K562 (cell line): ENCODE results near the gene ARID5B. TPM values are rescaled to one million over a fixed set of nuclear protein-coding genes. Genes with fewer than 3 reads are reported as not detected.

ENCODE experiments used
- ATAC-seq: fragments of 200-7000 bp; cut with Tn5 transposase; 3 replicates; pipeline ENCODE4 v1.9.1; 2020; ENCODE audit warnings: moderate library complexity
- BruUV-seq: library from RNA; stranded (reverse); fragments of 400-500 nt; replicated peaks from 2 replicates; lab custom pipeline; 2021; lab: Mats Ljungman, UMichigan
- CTCF ChIA-PET: fragments of 300-600 bp; formaldehyde crosslinking; extraction: SDS; loops from one replicate; lab custom pipeline; 2021; ENCODE audit warnings: low intra/inter-chr PET ratio; lab: Yijun Ruan, JAX
- POLR2A ChIA-PET: fragments of 300-600, 350-650 bp; sonication (Branson Sonifier 250); formaldehyde crosslinking; extraction: SDS; loops from one replicate; lab custom pipeline; 2021; ENCODE audit warnings: antibody characterized with exemption, inconsistent platforms; lab: Yijun Ruan, JAX
- DNase-seq, 4 experiments: peaks; one replicate each; pipeline versions ENCODE4 v3.0.0 to v3.0.0-alpha.2; 2011 to 2018; ENCODE audit warnings: low spot score in 3 of 4, mixed read lengths in 3 of 4; ENCODE audit errors: extremely low read depth in 1 of 4
- FAIRE-seq: peaks from 2 replicates; lab custom pipeline; 2011; peaks lifted over from hg19 to GRCh38; lab: Jason Lieb, UNC
- H2AFZ ChIP-seq: 2 replicates; pipeline ENCODE4 v1.6.0; 2011; ENCODE audit warnings: low read depth, low read length, control low read depth, inconsistent platforms
- H3K27ac ChIP-seq: fragments of 200-600 bp; 3 replicates; pipeline ENCODE4 v1.8.0; 2011; ENCODE audit warnings: low read depth, mild to moderate bottlenecking, control low read depth, inconsistent platforms, low read length, moderate library complexity, mixed read lengths; ENCODE audit errors: extremely low read depth
- H3K27me3 ChIP-seq, 2 experiments: fragments of 300-600 bp in 1 of 2; 2 replicates in 1 of 2; 3 replicates in 1 of 2; pipeline versions ENCODE4 v1.6.0 to v1.8.0; 2011; ENCODE audit warnings: inconsistent platforms in 2 of 2, low read length in 2 of 2, mild to moderate bottlenecking in 1 of 2, mixed read lengths in 1 of 2, moderate library complexity in 1 of 2; ENCODE audit not compliant: control insufficient read depth in 2 of 2, insufficient read depth in 2 of 2
- H3K36me3 ChIP-seq: fragments of 300-600 bp; 3 replicates; pipeline ENCODE4 v1.8.0; 2011; ENCODE audit warnings: mild to moderate bottlenecking, low read length, inconsistent platforms; ENCODE audit not compliant: control insufficient read depth, insufficient read depth
- H3K4me1 ChIP-seq, 2 experiments: fragments of 200-600 bp in 1 of 2; replicated peaks in 1 of 2; 2 replicates in 1 of 2; 3 replicates in 1 of 2; pipeline versions ENCODE4 v1.5.1 to v1.8.0; 2011; ENCODE audit warnings: inconsistent platforms in 2 of 2, low read length in 2 of 2, mild to moderate bottlenecking in 1 of 2, mixed read lengths in 1 of 2, moderate library complexity in 1 of 2; ENCODE audit not compliant: control insufficient read depth in 2 of 2, insufficient read depth in 2 of 2
- H3K4me2 ChIP-seq: 2 replicates; pipeline ENCODE4 v1.6.1; 2011; ENCODE audit warnings: low read length, control low read depth, inconsistent platforms, mixed read lengths; ENCODE audit not compliant: insufficient read depth
- H3K4me3 ChIP-seq: fragments of 200-600 bp; sonication (generic), shearing (Covaris generic); 2 replicates; pipeline ENCODE4 v1.5.1; 2016; ENCODE audit warnings: control low read depth, inconsistent platforms
- H3K79me2 ChIP-seq: fragments of 200-600 bp; 3 replicates; pipeline ENCODE4 v1.8.0; 2011; ENCODE audit warnings: low read length, inconsistent platforms; ENCODE audit not compliant: control insufficient read depth, insufficient read depth
- H3K9ac ChIP-seq, 2 experiments: 2 replicates each; pipeline versions ENCODE4 v1.6.0 to v1.6.1; 2011; ENCODE audit warnings: low read depth in 2 of 2, low read length in 2 of 2, control low read depth in 1 of 2, inconsistent platforms in 1 of 2, mild to moderate bottlenecking in 1 of 2, mixed read lengths in 1 of 2; ENCODE audit not compliant: insufficient read depth in 1 of 2
- H3K9me1 ChIP-seq: one replicate; pipeline ENCODE4 v1.6.0; 2011; ENCODE audit warnings: inconsistent platforms, mild to moderate bottlenecking, low read length, moderate library complexity; ENCODE audit not compliant: control insufficient read depth, insufficient read depth
- H3K9me3 ChIP-seq: replicated peaks from 2 replicates; pipeline ENCODE4 v1.5.1; 2011; ENCODE audit warnings: low read depth, low read length, inconsistent platforms; ENCODE audit not compliant: control insufficient read depth, insufficient read depth
- H4K20me1 ChIP-seq: replicated peaks from 2 replicates; pipeline ENCODE4 v1.6.1; 2011; ENCODE audit warnings: low read length, inconsistent platforms, mixed read lengths; ENCODE audit not compliant: control insufficient read depth, insufficient read depth
- FOXA3 ChIP-seq, 2 experiments: fragments of 450-650 bp in 1 of 2; sonication (generic) in 1 of 2; formaldehyde crosslinking; IDR thresholded peaks in 1 of 2; conservative IDR thresholded peaks in 1 of 2; 2 replicates each; pipeline versions ENCODE4 v1.4.0 to v1.8.0; 2020 to 2022; ENCODE audit warnings: mild to moderate bottlenecking in 2 of 2, missing genetic modification reagents in 1 of 2
- FOXK2 ChIP-seq, 2 experiments: fragments of 450-650 bp; IDR thresholded peaks in 1 of 2; conservative IDR thresholded peaks in 1 of 2; 2 replicates each; pipeline ENCODE4 v1.6.1; 2016; ENCODE audit warnings: low read depth in 2 of 2, mild to moderate bottlenecking in 1 of 2
- WGBS: fragments of 100-300 bp; shearing (Covaris generic); methylation state at CpG from one replicate; pipeline ENCODE4 v1.1.6; 2016; ENCODE audit warnings: low coverage, mixed read lengths; ENCODE audit not compliant: insufficient coverage; ENCODE audit errors: missing lambda C conversion rate; 5-methylcytosine and 5-hydroxymethylcytosine counted together
- in situ Hi-C: fragments of 300-500 bp; cut with MboI; formaldehyde crosslinking; loops from 4 replicates; pipeline ENCODE4 v1.15.0; 2018; ENCODE audit warnings: inconsistent platforms, mixed read lengths
- intact Hi-C: fragments of 100-400 bp; cut with micrococcal nuclease; formaldehyde crosslinking; loops from 2 replicates; pipeline ENCODE4 v1.14.2; 2022
- polyA plus RNA-seq, 8 experiments: library from polyadenylated mRNA; depleted of rRNA in 4 of 8; stranded (reverse) in 5 of 8; unstranded in 3 of 8; fragments of >200 nt; fragmentation: Nextera tagmentation in 2 of 8; fragmentation: Illumina TruSeq in 1 of 8; extraction: Ambion mirVana in 2 of 8; extraction: Trizol in 1 of 8; gene quantifications; 2 replicates each; pipeline versions ENCODE4 v1.2.1 to v1.2.3, GENCODE V29; 2011 to 2014; ENCODE audit warnings: inconsistent platforms in 1 of 8, missing spikeins in 1 of 8
- total RNA-seq, 7 experiments: library from RNA; depleted of rRNA in 6 of 7; stranded (reverse); fragments of >200 nt in 6 of 7; fragmentation: Illumina TruSeq in 2 of 7; extraction: Trizol in 2 of 7; gene quantifications; 2 replicates each; pipeline versions ENCODE4 v1.2.1 to v1.2.3, GENCODE V29; 2011 to 2021; ENCODE audit warnings: low replicate concordance in 1 of 7
- TF ChIP-seq, protein P1 (sequence below): fragments of 250-450 bp; sonication (Bioruptor Pico); IDR thresholded peaks from 2 replicates; pipeline ENCODE4 v1.8.0; 2021; ENCODE audit warnings: moderate library complexity, mild to moderate bottlenecking, inconsistent platforms

The ARID5B gene
- total and polyA plus RNA-seq, 9 of the 15 experiments (the other 6 are each of a cell fraction or from before 2014, with no cell fraction given) = 0.48 to 1.6 (median 0.80) TPM

DNA sequence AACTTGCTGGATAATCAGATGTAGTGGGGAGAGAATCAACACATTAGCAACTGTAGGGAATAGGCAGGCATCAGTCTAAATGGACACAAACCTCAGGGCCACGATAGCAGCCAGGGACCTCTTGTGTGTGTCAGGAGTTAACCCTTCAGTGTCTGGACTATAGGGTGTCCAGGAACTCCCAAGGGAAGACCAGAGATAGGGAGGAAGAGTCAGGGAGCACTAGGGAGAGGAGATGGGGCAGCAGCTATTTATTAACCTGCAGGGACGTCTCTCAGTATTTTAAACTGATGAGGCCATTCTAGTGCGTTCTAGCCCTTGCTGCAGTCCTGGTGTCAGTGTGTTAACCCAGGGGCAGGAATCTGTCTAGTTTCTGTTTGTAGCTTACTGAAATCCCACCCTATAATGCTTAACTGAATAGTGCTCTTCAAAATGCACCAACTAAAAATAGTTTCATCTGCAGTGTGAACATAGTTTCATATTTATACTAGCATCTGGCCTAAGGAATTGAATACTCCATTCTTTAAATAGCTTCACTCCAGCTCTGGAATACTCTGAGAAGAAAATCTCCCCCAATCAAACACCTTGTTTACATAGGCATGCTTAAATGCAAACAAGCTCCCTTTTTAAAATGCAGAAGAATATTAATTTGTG, 62.7 kb downstream of the ARID5B start:
- ChIA-PET POLR2A (interaction anchor here (0.7 kb wide), 1 partner anchor 199 kb away, joined by 3 read pairs; no protein-coding TSS in a partner anchor), CTCF (no interaction called here)
- no peak for DNase-seq
- Histone ChIP-seq H2AFZ (no peak overlapping the region), H4K20me1 (no peaks in the 10 kb centered on the region), H3K36me3 (no peaks in the 10 kb centered on the region), H3K4me2 (no peak overlapping the region), H3K4me1 (no peaks in the 10 kb centered on the region), H3K9me1 (peaks cover 3% of the 10 kb centered on the region), H3K27me3 (no peaks in the 10 kb centered on the region; a peak in 2 of 5 replicates), H3K27ac (no peak overlapping the region), H3K4me3 (no peak overlapping the region), H3K9me3 (no peaks in the 10 kb centered on the region), H3K9ac (no peak overlapping the region), H3K79me2 (no peaks in the 10 kb centered on the region)
- no peak for ATAC-seq
- in situ Hi-C loops = no loop called here
- intact Hi-C loops = no loop called here
- TF ChIP-seq FOXK2 (conservative IDR thresholded peaks at IDR 0.05 in 1 of 2, IDR thresholded peaks at IDR 0.05 in 1 of 2; ENCODE audit: low read depth in 2 of 2) (no peak), FOXA3 (CRISPR knock-in tag; conservative IDR thresholded peaks at IDR 0.05 in 1 of 2, IDR thresholded peaks at IDR 0.05 in 1 of 2) (0 out of 4 replicates have a peak, but pooled peaks of 1 of the 2 experiments have one; percentile 36)
- TF ChIP-seq, protein P1, sequence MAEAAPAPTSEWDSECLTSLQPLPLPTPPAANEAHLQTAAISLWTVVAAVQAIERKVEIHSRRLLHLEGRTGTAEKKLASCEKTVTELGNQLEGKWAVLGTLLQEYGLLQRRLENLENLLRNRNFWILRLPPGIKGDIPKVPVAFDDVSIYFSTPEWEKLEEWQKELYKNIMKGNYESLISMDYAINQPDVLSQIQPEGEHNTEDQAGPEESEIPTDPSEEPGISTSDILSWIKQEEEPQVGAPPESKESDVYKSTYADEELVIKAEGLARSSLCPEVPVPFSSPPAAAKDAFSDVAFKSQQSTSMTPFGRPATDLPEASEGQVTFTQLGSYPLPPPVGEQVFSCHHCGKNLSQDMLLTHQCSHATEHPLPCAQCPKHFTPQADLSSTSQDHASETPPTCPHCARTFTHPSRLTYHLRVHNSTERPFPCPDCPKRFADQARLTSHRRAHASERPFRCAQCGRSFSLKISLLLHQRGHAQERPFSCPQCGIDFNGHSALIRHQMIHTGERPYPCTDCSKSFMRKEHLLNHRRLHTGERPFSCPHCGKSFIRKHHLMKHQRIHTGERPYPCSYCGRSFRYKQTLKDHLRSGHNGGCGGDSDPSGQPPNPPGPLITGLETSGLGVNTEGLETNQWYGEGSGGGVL = no peak
- WGBS = 12% methylated on average over 3 of the region's 3 CpGs
- BruUV-seq = no TSS peak
- no peak for FAIRE-seq
